GM23338 (cell line): ENCODE measurements around the gene PAPPA. TPM values are rescaled to one million over a fixed set of nuclear protein-coding genes. Genes with fewer than 3 reads are reported as not detected.

Experiments
- ATAC-seq: fragments of 200-7000 bp; cut with Tn5 transposase; 3 replicates; pipeline ENCODE4 v1.9.1; 2020
- DNase-seq: peaks from one replicate; pipeline ENCODE4 v3.0.0-alpha.2; 2015; ENCODE audit warnings: low spot score
- H2AFZ ChIP-seq: fragments of 200-600 bp; sonication (generic); 2 replicates; pipeline ENCODE4 v1.8.0; 2016; ENCODE audit warnings: antibody characterized with exemption, mild to moderate bottlenecking, moderate library complexity
- H3F3A ChIP-seq: fragments of 200-600 bp; sonication (generic); replicated peaks from 2 replicates; pipeline ENCODE4 v1.8.0; 2017; ENCODE audit warnings: antibody characterized with exemption, mixed run types, low read depth
- H3K27ac ChIP-seq: fragments of 200-600 bp; sonication (generic); 2 replicates; pipeline ENCODE4 v1.6.1; 2016; ENCODE audit warnings: low read depth
- H3K27me3 ChIP-seq: fragments of 200-600 bp; sonication (generic); 2 replicates; pipeline ENCODE4 v1.8.0; 2016; ENCODE audit warnings: mild to moderate bottlenecking, mixed run types, moderate library complexity; ENCODE audit not compliant: insufficient read depth
- H3K36me3 ChIP-seq: fragments of 200-600 bp; sonication (generic); 2 replicates; pipeline ENCODE4 v1.8.0; 2016; ENCODE audit warnings: mild to moderate bottlenecking; ENCODE audit not compliant: insufficient read depth
- H3K4me1 ChIP-seq: fragments of 200-600 bp; sonication (generic); 2 replicates; pipeline ENCODE4 v1.8.0; 2016; ENCODE audit warnings: mild to moderate bottlenecking, moderate library complexity; ENCODE audit not compliant: insufficient read depth
- H3K4me2 ChIP-seq: fragments of 200-600 bp; sonication (generic); 2 replicates; pipeline ENCODE4 v1.7.1; 2017; ENCODE audit warnings: mixed run types
- H3K4me3 ChIP-seq: fragments of 200-600 bp; sonication (generic); 2 replicates; pipeline ENCODE4 v1.6.1; 2016; ENCODE audit warnings: mixed run types
- H3K79me2 ChIP-seq: fragments of 200-600 bp; sonication (generic); replicated peaks from 2 replicates; pipeline ENCODE4 v1.8.0; 2017; ENCODE audit warnings: mild to moderate bottlenecking; ENCODE audit not compliant: insufficient read depth
- H3K9me2 ChIP-seq: fragments of 200-600 bp; sonication (generic); 2 replicates; pipeline ENCODE4 v1.8.0; 2017; ENCODE audit not compliant: insufficient read depth
- H4K20me1 ChIP-seq: fragments of 200-600 bp; sonication (generic); replicated peaks from 2 replicates; pipeline ENCODE4 v1.8.0; 2017; ENCODE audit warnings: mild to moderate bottlenecking; ENCODE audit not compliant: insufficient read depth
- H3K27ac Mint-ChIP-seq: 2 replicates; pipeline ENCODE4 v1.8.0; 2020; ENCODE audit warnings: inconsistent platforms, mild to moderate bottlenecking, moderate library complexity, mixed read lengths
- H3K27me3 Mint-ChIP-seq: 3 replicates; pipeline ENCODE4 v1.8.0; 2022; ENCODE audit warnings: low read depth, mild to moderate bottlenecking, moderate library complexity, mixed read lengths, inconsistent platforms; ENCODE audit not compliant: insufficient read depth, poor library complexity
- H3K36me3 Mint-ChIP-seq: 3 replicates; pipeline ENCODE4 v1.8.0; 2021; ENCODE audit warnings: low read depth, mild to moderate bottlenecking, inconsistent platforms, moderate library complexity, mixed read lengths
- H3K4me1 Mint-ChIP-seq: 3 replicates; pipeline ENCODE4 v1.8.0; 2020; ENCODE audit warnings: mild to moderate bottlenecking, inconsistent platforms, mixed read lengths
- H3K4me3 Mint-ChIP-seq: 3 replicates; pipeline ENCODE4 v1.8.0; 2021; ENCODE audit warnings: moderate library complexity, mild to moderate bottlenecking, inconsistent platforms, mixed read lengths
- H3K9me3 Mint-ChIP-seq: 3 replicates; pipeline ENCODE4 v1.8.0; 2020; ENCODE audit warnings: moderate library complexity, mild to moderate bottlenecking, inconsistent platforms, mixed read lengths
- JUNB ChIP-seq: IDR thresholded peaks from one replicate; pipeline ENCODE4 v1.6.1; 2016; ENCODE audit warnings: antibody characterized with exemption; ENCODE audit not compliant: unreplicated experiment
- POLR2AphosphoS5 ChIP-seq: IDR thresholded peaks from 2 replicates; pipeline ENCODE4 v1.6.1; 2016; ENCODE audit warnings: antibody characterized with exemption, low read depth
- ZNF114 ChIP-seq: fragments of 250-450 bp; sonication (Bioruptor Pico); IDR thresholded peaks from 2 replicates; pipeline ENCODE4 v1.5.0; 2020; ENCODE audit warnings: mild to moderate bottlenecking, moderate library complexity
- ZNF331 ChIP-seq: fragments of 250-450 bp; sonication (Bioruptor Pico); IDR thresholded peaks from 2 replicates; pipeline ENCODE4 v1.5.0; 2020; ENCODE audit warnings: low read depth, mild to moderate bottlenecking, moderate library complexity
- polyA plus RNA-seq: library from polyadenylated mRNA; unstranded; fragments of >200 nt; fragmentation: Nextera tagmentation; extraction: Ambion mirVana; gene quantifications from 2 replicates; pipeline ENCODE4 v1.2.1, GENCODE V29; 2016
- total RNA-seq: library from RNA; depleted of rRNA; stranded (reverse); fragments of >200 nt; shearing (Covaris generic); gene quantifications from 2 replicates; pipeline ENCODE4 v1.2.3, GENCODE V29; 2014
- TF ChIP-seq, protein P1 (sequence below): fragments of 250-450 bp; sonication (Bioruptor Pico); IDR thresholded peaks from 2 replicates; pipeline ENCODE4 v1.5.0; 2020; ENCODE audit warnings: mild to moderate bottlenecking, moderate library complexity
- TF ChIP-seq, protein P2 (sequence below): IDR thresholded peaks from 2 replicates; pipeline ENCODE4 v1.6.1; 2016; ENCODE audit warnings: antibody characterized with exemption
- TF ChIP-seq, protein P3 (sequence below), 2 experiments: fragments of 200-600 bp in 1 of 2; sonication (generic) in 1 of 2; conservative IDR thresholded peaks; 2 replicates each; pipeline versions ENCODE4 v1.5.1 to v1.6.1; 2016 to 2017; ENCODE audit warnings: antibody characterized with exemption in 2 of 2, low read depth in 2 of 2, mild to moderate bottlenecking in 2 of 2, moderate library complexity in 1 of 2

Gene PAPPA
- total and polyA plus RNA-seq, 2 experiments from 2014 or later = 0.38 to 0.66 TPM

DNA sequence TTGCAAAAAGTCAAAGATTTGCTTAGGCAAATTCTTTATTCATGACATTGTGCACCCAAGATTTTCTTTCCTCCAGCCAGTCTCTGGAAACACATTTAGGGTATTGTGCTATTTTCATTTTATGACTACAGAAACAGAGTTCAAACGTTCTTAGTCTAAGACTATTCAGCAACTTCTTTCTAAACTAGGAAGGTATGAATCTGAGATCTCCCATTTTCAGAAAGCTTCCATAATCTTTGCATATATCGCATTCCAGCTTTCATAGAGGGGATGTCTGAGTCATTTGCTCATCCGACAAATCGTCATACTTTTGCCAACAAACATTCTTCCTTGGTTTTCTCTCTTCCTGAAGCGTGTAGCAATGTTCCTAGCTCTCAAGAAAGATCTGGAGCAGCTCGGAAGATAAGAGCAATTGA lies 1.6 kb upstream of the PAPPA start (continued):
- TF ChIP-seq, protein P1, sequence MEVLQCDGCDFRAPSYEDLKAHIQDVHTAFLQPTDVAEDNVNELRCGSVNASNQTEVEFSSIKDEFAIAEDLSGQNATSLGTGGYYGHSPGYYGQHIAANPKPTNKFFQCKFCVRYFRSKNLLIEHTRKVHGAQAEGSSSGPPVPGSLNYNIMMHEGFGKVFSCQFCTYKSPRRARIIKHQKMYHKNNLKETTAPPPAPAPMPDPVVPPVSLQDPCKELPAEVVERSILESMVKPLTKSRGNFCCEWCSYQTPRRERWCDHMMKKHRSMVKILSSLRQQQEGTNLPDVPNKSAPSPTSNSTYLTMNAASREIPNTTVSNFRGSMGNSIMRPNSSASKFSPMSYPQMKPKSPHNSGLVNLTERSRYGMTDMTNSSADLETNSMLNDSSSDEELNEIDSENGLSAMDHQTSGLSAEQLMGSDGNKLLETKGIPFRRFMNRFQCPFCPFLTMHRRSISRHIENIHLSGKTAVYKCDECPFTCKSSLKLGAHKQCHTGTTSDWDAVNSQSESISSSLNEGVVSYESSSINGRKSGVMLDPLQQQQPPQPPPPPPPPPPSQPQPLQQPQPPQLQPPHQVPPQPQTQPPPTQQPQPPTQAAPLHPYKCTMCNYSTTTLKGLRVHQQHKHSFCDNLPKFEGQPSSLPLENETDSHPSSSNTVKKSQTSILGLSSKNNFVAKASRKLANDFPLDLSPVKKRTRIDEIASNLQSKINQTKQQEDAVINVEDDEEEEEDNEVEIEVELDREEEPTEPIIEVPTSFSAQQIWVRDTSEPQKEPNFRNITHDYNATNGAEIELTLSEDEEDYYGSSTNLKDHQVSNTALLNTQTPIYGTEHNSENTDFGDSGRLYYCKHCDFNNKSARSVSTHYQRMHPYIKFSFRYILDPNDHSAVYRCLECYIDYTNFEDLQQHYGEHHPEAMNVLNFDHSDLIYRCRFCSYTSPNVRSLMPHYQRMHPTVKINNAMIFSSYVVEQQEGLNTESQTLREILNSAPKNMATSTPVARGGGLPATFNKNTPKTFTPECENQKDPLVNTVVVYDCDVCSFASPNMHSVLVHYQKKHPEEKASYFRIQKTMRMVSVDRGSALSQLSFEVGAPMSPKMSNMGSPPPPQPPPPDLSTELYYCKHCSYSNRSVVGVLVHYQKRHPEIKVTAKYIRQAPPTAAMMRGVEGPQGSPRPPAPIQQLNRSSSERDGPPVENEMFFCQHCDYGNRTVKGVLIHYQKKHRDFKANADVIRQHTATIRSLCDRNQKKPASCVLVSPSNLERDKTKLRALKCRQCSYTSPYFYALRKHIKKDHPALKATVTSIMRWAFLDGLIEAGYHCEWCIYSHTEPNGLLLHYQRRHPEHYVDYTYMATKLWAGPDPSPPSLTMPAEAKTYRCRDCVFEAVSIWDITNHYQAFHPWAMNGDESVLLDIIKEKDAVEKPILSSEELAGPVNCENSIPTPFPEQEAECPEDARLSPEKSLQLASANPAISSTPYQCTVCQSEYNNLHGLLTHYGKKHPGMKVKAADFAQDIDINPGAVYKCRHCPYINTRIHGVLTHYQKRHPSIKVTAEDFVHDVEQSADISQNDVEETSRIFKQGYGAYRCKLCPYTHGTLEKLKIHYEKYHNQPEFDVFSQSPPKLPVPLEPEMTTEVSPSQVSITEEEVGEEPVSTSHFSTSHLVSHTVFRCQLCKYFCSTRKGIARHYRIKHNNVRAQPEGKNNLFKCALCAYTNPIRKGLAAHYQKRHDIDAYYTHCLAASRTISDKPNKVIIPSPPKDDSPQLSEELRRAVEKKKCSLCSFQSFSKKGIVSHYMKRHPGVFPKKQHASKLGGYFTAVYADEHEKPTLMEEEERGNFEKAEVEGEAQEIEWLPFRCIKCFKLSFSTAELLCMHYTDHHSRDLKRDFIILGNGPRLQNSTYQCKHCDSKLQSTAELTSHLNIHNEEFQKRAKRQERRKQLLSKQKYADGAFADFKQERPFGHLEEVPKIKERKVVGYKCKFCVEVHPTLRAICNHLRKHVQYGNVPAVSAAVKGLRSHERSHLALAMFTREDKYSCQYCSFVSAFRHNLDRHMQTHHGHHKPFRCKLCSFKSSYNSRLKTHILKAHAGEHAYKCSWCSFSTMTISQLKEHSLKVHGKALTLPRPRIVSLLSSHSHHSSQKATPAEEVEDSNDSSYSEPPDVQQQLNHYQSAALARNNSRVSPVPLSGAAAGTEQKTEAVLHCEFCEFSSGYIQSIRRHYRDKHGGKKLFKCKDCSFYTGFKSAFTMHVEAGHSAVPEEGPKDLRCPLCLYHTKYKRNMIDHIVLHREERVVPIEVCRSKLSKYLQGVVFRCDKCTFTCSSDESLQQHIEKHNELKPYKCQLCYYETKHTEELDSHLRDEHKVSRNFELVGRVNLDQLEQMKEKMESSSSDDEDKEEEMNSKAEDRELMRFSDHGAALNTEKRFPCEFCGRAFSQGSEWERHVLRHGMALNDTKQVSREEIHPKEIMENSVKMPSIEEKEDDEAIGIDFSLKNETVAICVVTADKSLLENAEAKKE = no peak
- TF ChIP-seq POLR2AphosphoS5 (no peak), ZNF114 (no peak)

DNA sequence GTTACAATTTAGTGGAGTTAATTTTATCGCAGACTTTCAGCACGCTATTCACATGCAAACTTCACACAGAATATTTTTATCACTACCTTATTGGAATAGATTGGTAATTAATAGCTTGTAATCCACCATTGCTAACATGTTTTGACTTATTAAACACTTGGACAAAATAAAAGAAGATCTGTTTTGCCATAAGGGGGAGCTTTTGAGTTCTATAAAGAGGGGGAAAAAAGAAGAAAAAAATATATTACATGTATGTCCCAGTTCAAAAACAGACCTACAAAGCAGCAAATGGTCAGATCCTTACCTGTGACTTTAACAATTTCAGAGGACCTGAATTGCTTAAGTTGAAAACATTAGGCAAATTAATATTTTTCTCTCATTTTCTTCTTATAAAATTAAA lies 1.2 kb upstream of the PAPPA start:
- H3K27me3 ChIP-seq = peaks cover 39% of the 10 kb centered on the region
- H3K79me2 ChIP-seq = no peaks in the 10 kb centered on the region
- H3K9me2 ChIP-seq = no peaks in the 10 kb centered on the region
- no peak for ATAC-seq
- 0 out of 2 replicates have a peak, but pooled peaks cover 3% of the 10 kb centered on the region for H3F3A ChIP-seq
- peak overlapping the region; percentile 38; the same call in 2 of the 3 replicates for H3K4me3 Mint-ChIP-seq
- H3K4me3 ChIP-seq = no peak overlapping the region
- no peak overlapping the region for H3K27ac Mint-ChIP-seq
- no peak overlapping the region for H2AFZ ChIP-seq
- TF ChIP-seq JUNB (no peak), ZNF331 (CRISPR knock-in tag) (no peak)
- TF ChIP-seq, protein P2, sequence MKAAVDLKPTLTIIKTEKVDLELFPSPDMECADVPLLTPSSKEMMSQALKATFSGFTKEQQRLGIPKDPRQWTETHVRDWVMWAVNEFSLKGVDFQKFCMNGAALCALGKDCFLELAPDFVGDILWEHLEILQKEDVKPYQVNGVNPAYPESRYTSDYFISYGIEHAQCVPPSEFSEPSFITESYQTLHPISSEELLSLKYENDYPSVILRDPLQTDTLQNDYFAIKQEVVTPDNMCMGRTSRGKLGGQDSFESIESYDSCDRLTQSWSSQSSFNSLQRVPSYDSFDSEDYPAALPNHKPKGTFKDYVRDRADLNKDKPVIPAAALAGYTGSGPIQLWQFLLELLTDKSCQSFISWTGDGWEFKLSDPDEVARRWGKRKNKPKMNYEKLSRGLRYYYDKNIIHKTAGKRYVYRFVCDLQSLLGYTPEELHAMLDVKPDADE = no peak
- TF ChIP-seq, protein P3, sequence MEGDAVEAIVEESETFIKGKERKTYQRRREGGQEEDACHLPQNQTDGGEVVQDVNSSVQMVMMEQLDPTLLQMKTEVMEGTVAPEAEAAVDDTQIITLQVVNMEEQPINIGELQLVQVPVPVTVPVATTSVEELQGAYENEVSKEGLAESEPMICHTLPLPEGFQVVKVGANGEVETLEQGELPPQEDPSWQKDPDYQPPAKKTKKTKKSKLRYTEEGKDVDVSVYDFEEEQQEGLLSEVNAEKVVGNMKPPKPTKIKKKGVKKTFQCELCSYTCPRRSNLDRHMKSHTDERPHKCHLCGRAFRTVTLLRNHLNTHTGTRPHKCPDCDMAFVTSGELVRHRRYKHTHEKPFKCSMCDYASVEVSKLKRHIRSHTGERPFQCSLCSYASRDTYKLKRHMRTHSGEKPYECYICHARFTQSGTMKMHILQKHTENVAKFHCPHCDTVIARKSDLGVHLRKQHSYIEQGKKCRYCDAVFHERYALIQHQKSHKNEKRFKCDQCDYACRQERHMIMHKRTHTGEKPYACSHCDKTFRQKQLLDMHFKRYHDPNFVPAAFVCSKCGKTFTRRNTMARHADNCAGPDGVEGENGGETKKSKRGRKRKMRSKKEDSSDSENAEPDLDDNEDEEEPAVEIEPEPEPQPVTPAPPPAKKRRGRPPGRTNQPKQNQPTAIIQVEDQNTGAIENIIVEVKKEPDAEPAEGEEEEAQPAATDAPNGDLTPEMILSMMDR (conservative IDR thresholded peaks at IDR 0.05; ENCODE audit: low read depth in 2 of 2) = peak in 1 of 2 experiments; percentile 49; a peak in 3 of 4 replicates
- peaks cover 38% of the 10 kb centered on the region for H3K4me1 Mint-ChIP-seq
- peaks cover 32% of the 10 kb centered on the region for H3K27me3 Mint-ChIP-seq
- H3K36me3 Mint-ChIP-seq = no peaks in the 10 kb centered on the region; the same call in 2 of the 3 replicates
- H3K4me2 ChIP-seq = peak overlapping the region; percentile 95; the same call in 1 of the 2 replicates
- no peak overlapping the region for H3K27ac ChIP-seq
- peak; percentile 19 for DNase-seq
- peaks cover 2% of the 10 kb centered on the region; the same call in 1 of the 3 replicates for H3K9me3 Mint-ChIP-seq
- no peaks in the 10 kb centered on the region for H3K36me3 ChIP-seq
- H4K20me1 ChIP-seq = no peaks in the 10 kb centered on the region
- peaks cover 28% of the 10 kb centered on the region for H3K4me1 ChIP-seq
